Measurements from ENCODE around the gene FAM161B. TPM values are rescaled to one million over a fixed set of nuclear protein-coding genes. Genes with fewer than 3 reads are reported as not detected.

Gene FAM161B, protein sequence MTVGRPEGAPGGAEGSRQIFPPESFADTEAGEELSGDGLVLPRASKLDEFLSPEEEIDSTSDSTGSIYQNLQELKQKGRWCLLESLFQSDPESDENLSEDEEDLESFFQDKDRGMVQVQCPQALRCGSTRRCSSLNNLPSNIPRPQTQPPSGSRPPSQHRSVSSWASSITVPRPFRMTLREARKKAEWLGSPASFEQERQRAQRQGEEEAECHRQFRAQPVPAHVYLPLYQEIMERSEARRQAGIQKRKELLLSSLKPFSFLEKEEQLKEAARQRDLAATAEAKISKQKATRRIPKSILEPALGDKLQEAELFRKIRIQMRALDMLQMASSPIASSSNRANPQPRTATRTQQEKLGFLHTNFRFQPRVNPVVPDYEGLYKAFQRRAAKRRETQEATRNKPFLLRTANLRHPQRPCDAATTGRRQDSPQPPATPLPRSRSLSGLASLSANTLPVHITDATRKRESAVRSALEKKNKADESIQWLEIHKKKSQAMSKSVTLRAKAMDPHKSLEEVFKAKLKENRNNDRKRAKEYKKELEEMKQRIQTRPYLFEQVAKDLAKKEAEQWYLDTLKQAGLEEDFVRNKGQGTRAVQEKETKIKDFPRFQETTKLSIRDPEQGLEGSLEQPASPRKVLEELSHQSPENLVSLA
- 3.4 and 4.0 TPM in 2 replicates for total RNA-seq

DNA sequence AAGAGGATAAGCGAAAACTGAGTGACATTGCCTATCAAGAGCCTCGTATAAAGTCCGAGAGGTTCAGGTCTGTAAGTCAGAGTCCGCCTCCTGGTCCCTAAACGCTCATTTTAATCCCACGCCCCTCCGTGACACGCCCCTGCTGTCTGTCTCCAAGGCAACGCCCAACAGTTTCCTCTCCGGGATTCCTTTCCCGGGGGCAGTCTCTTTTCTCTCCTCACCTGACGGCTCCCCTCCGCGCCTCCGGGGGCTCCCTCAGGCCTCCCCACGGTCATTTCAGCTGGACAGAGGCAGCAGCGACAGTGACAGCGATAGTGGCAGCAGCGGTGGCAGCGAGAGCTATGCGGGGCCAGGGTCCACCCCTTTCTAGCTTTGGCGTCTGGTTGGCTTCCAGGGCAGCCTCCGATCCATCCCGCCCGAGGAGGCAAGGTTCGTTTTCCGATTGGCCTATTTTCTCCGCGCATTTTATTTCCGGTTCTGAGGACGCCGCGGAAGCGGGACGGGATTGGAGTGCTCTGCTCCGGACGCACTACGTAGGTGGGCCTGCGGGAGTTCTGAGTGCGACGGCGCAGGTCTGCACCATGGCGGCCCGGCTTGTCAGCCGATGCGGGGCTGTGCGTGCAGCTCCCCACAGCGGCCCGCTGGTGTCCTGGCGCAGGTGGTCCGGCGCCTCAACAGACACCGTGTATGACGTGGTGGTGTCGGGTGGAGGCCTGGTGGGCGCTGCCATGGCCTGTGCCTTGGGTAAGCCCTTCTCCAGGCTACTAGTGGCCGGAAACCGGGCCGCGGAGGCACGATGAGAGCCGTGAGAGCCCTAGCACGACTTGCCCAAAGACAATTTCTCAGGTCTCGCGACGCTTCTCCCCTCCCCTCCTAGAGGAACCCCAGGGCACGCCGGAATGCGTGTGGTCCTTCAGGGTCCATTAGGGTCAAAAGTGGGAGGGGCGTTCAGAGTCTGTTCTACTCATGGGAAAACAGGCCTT lies at the start of gene FAM161B, which contains the start of gene COQ6:
FAM161B (minus strand) TSS at position 343 of the 983 bp plus-strand sequence; CDS start at position 275, 68 bp downstream.
COQ6 (plus strand) TSS at position 551 of the 983 bp plus-strand sequence; CDS start at position 582, 31 bp downstream.

DNA sequence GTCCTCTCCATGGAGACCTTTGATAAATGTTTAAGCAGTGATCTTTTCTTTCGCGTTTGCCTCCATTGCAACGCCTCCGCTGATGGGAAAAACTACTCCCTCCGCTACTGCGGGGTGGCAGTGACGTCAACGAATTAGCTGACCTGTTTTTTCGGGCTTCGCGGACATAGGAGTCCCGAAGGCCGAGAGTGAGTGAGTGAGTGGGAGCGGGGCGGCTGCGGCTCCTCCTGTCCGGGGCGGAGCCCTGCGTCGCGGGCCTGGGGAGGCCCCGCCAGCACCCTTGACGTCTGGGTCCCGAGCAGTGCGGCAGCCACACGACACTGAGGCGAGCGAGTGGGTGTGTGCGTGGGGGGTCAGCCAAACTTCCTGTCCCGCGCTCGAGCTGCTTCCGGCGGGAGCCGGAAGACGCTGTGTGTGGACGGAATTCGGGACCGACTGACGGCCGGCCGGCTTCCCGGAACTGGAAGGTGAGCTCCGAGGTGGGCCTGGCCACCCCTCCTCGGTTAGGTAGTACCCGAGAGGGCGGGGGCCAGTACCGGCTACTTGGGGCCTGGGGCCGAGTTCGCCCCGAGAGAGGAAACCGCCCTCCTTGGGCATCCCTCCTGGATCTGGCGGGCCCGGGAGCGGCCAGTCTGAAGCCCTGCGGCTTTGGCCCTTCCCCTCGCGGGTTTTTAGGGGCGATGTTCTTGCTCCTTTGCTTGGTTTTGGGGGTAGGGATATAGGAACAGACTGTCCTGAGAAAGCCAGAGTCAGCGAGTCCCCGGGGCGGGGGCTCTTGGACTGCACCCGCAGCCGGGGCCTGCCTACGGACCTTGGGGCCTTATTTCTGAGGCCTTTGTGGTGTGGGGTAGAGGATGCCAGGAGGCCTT lies 63.2 kb downstream of the FAM161B start, which contains the start of gene ZNF410:
ZNF410 (plus strand) TSS at position 411 of the 869 bp plus-strand sequence. CDS start 5,317 bp downstream, outside the sequence.

Other genes starting within 250 kb of the FAM161B start
- 22.7 and 25.9 TPM in 2 replicates for gene PNMA1, start 235.7 kb downstream of the FAM161B start, total RNA-seq
- 6.0 and 11.2 TPM in 2 replicates for gene PTGR2, start 98.3 kb downstream of the FAM161B start, total RNA-seq
- gene ZNF410, start 63.2 kb downstream of the FAM161B start, total RNA-seq = 101 and 103 TPM in 2 replicates
- gene COQ6, start 208 bp upstream of the FAM161B start, total RNA-seq = 20.7 and 29.7 TPM in 2 replicates
- gene ENTPD5, start 69.2 kb upstream of the FAM161B start, total RNA-seq = 11.1 and 12.4 TPM in 2 replicates
- 4.0 and 4.4 TPM in 2 replicates for gene BBOF1, start 69.3 kb upstream of the FAM161B start, total RNA-seq
- 18.9 and 33.5 TPM in 2 replicates for gene ALDH6A1, start 134.4 kb upstream of the FAM161B start, total RNA-seq
- gene LIN52, start 134.9 kb upstream of the FAM161B start, total RNA-seq = 9.2 and 11.6 TPM in 2 replicates

Measured in uterine smooth muscle cell (primary cell).